ENCODE results near the gene ALDH1A3.

Gene ALDH1A3

DNA sequence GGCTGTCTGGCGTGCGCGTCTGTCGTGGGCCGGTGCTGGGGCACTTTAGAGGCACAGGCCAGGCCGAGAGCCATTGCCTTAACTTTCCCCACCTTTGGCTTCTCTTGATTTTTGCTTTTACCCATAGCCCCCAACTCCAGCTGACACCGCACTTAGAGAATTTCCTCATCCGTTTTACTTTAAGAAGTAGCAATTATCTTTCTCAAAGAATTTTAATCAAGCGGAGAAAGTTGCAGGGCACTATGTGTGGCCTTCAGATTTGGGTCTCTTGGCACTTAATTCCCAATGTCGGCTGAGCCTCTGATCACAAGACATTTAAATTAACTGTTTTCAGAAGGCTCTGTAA lies 1.2 kb downstream of the ALDH1A3 start:
- no peak for TF ChIP-seq CTCF (IDR thresholded peaks at IDR 0.05)
- Histone ChIP-seq H3K9me3 (no peaks in the 10 kb centered on the region), H3K27ac (no peak overlapping the region), H3K36me3 (no peaks in the 10 kb centered on the region), H3K4me1 (ENCODE audit: control insufficient read depth in 1 of 2, insufficient read depth in 1 of 2, low read depth in 1 of 2, low read length in 1 of 2) (peaks cover 12 to 20% of the 10 kb centered on the region in 2 experiments), H3K4me3 (ENCODE audit: low read depth in 1 of 2, low read length in 1 of 2) (no peak overlapping the region), H3K27me3 (peaks cover 100% of the 10 kb centered on the region)

GRCh38 chr15:100881573-100882336 lies 2.1 kb downstream of the ALDH1A3 start:
- no peaks in the 10 kb centered on the region for H3K36me3 ChIP-seq
- peaks cover 12 to 20% of the 10 kb centered on the region in 2 experiments for H3K4me1 ChIP-seq (ENCODE audit: control insufficient read depth in 1 of 2, insufficient read depth in 1 of 2, low read depth in 1 of 2, low read length in 1 of 2)
- no peak overlapping the region for H3K4me3 ChIP-seq (ENCODE audit: low read depth in 1 of 2, low read length in 1 of 2)
- no peak overlapping the region for H3K27ac ChIP-seq
- H3K27me3 ChIP-seq = peaks cover 100% of the 10 kb centered on the region
- TF ChIP-seq CTCF (IDR thresholded peaks at IDR 0.05) = no peak
- no peaks in the 10 kb centered on the region for H3K9me3 ChIP-seq

DNA sequence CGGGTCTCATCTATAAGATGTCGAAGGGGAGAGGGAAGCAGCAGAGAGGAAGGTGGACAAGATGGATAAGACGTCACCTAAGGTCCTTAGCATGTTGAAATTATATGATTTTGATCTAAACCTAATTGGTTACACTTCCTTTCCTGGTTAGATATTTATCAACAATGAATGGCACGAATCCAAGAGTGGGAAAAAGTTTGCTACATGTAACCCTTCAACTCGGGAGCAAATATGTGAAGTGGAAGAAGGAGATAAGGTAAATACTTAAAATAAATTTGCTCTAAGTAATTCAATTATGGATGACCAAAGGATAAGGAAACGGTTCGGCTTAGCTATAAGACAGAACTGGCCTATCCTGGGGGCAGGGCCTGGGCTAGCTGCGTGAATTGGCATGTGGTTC lies 5.5 kb downstream of the ALDH1A3 start:
- no peaks in the 10 kb centered on the region for H3K9me3 ChIP-seq
- no peak for TF ChIP-seq CTCF (IDR thresholded peaks at IDR 0.05)
- H3K36me3 ChIP-seq = no peaks in the 10 kb centered on the region
- peaks cover 5 to 6% of the 10 kb centered on the region in 2 experiments for H3K4me1 ChIP-seq (ENCODE audit: control insufficient read depth in 1 of 2, insufficient read depth in 1 of 2, low read depth in 1 of 2, low read length in 1 of 2)
- no peak overlapping the region for H3K27ac ChIP-seq
- H3K27me3 ChIP-seq = peaks cover 100% of the 10 kb centered on the region
- H3K4me3 ChIP-seq (ENCODE audit: low read depth in 1 of 2, low read length in 1 of 2) = no peak overlapping the region

DNA sequence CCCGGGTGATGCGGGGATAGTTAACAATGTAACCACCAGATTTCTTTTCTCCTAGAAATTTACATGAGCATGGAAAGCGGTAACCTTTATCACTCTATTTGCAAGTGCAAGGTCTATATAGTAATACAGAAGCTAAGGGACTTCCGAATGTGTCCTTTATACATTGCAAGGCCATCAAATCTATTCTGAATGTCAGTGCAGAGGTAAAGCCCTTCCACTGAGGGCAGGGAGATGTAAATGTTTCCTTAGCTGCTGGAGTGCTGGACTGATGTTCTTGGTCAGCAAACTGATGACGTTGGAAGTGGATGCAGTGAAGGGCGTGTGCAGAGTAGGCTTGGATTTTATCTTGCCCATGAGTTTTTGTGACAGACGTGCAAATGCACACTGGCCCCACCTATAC lies 6.2 kb downstream of the ALDH1A3 start:
- Histone ChIP-seq H3K4me1 (ENCODE audit: control insufficient read depth in 1 of 2, insufficient read depth in 1 of 2, low read depth in 1 of 2, low read length in 1 of 2) (no peaks in the 10 kb centered on the region), H3K27me3 (peaks cover 100% of the 10 kb centered on the region)
- no peak for TF ChIP-seq CTCF (IDR thresholded peaks at IDR 0.05)

GRCh38 chr15:100887211-100887913 lies 7.7 kb downstream of the ALDH1A3 start:
- no peak overlapping the region for H3K4me3 ChIP-seq (ENCODE audit: low read depth in 1 of 2, low read length in 1 of 2)
- no peak for TF ChIP-seq CTCF (IDR thresholded peaks at IDR 0.05)
- no peaks in the 10 kb centered on the region for H3K36me3 ChIP-seq
- no peaks in the 10 kb centered on the region for H3K4me1 ChIP-seq (ENCODE audit: control insufficient read depth in 1 of 2, insufficient read depth in 1 of 2, low read depth in 1 of 2, low read length in 1 of 2)
- H3K27ac ChIP-seq = no peak overlapping the region
- H3K27me3 ChIP-seq = peaks cover 100% of the 10 kb centered on the region
- H3K9me3 ChIP-seq = no peaks in the 10 kb centered on the region

More for the DNA sequence above, 6.2 kb downstream of the ALDH1A3 start:
- H3K27ac ChIP-seq = no peak overlapping the region
- no peak overlapping the region for H3K4me3 ChIP-seq (ENCODE audit: low read depth in 1 of 2, low read length in 1 of 2)
- H3K36me3 ChIP-seq = no peaks in the 10 kb centered on the region
- H3K9me3 ChIP-seq = no peaks in the 10 kb centered on the region
